ENCODE results near the gene PDE3B. TPM values are rescaled to one million over a fixed set of nuclear protein-coding genes. Genes with fewer than 3 reads are reported as not detected.

The PDE3B gene
- total RNA-seq, 1 donor from 2014 or later: 24.3 TPM

DNA sequence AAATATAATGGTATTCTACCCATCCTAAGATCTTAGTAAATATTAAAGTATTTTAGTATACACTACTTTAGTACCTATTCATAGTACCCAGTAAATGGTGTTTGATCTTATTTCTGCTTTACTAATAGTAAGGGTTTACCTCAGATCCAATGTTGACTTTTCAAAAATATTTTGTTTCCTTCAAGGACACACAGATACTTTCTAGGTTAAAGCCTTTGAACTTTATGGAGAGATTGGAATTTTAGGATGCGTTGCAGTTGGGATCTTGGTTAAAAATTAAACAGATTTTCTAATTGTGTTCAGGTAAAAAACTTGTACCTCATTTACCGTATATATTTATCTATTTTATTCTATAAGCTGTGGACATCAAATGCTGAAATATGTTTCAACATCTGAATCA, 175.2 kb downstream of the PDE3B start:
- no peak overlapping the region for H3K27ac Mint-ChIP-seq (ENCODE audit: unreplicated experiment)
- H3K4me3 Mint-ChIP-seq: no peak overlapping the region
- DNase-seq (ENCODE audit: low read depth, low spot score): no peak
- H3K27me3 Mint-ChIP-seq (ENCODE audit: low read depth): no peaks in the 10 kb centered on the region
- no peaks in the 10 kb centered on the region for H3K4me1 Mint-ChIP-seq
- TF ChIP-seq, protein P1, sequence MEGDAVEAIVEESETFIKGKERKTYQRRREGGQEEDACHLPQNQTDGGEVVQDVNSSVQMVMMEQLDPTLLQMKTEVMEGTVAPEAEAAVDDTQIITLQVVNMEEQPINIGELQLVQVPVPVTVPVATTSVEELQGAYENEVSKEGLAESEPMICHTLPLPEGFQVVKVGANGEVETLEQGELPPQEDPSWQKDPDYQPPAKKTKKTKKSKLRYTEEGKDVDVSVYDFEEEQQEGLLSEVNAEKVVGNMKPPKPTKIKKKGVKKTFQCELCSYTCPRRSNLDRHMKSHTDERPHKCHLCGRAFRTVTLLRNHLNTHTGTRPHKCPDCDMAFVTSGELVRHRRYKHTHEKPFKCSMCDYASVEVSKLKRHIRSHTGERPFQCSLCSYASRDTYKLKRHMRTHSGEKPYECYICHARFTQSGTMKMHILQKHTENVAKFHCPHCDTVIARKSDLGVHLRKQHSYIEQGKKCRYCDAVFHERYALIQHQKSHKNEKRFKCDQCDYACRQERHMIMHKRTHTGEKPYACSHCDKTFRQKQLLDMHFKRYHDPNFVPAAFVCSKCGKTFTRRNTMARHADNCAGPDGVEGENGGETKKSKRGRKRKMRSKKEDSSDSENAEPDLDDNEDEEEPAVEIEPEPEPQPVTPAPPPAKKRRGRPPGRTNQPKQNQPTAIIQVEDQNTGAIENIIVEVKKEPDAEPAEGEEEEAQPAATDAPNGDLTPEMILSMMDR (conservative IDR thresholded peaks at IDR 0.05): no peak
- peaks cover 20% of the 10 kb centered on the region for H3K36me3 Mint-ChIP-seq (ENCODE audit: low read depth)
- peaks cover 4% of the 10 kb centered on the region for H3K9me3 Mint-ChIP-seq

DNA sequence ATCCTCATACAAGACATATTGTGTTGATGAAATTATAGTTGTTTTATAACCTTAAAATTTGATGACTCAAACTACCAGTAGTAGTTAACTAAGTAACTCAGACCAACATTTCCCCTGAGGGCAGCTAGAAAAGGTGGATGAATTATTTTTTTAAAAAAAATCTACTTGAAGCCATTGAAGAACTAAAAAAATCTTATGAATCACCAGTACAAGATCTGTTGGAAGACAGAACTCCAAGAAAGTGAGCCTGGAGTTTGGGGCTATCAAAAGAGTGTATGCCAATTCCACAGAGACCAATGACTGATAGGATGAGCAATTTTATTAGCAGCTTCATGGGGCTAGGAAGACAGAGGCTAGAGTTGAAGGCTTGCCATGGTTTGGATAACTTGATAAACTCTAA, 176.0 kb downstream of the PDE3B start:
- Mint-ChIP-seq H3K27me3 (ENCODE audit: low read depth) (no peaks in the 10 kb centered on the region), H3K4me1 (no peaks in the 10 kb centered on the region), H3K27ac (ENCODE audit: unreplicated experiment) (no peak overlapping the region), H3K36me3 (ENCODE audit: low read depth) (peaks cover 28% of the 10 kb centered on the region), H3K4me3 (no peak overlapping the region), H3K9me3 (peaks cover 7% of the 10 kb centered on the region)
- no peak for DNase-seq (ENCODE audit: low read depth, low spot score)
- TF ChIP-seq, protein P1 (conservative IDR thresholded peaks at IDR 0.05): no peak

DNA sequence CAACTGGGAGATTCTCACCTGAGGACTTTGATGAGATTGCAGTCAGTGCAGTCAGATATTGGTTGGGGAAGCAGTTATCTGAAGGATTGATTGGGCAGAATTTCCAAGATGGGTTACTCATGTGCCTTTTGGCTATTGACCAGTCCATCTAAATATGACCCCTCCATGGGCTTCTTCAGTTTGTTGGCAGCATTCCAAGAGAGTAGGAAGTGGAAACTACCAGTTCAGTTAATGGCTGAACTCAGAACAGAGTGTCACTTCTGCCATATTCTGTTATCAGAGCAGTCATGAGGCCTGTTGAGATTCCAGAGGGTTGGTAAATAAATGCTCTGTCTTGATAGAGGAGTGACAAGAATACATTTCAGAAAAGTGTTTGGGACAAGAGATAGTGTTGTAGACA, 177.4 kb downstream of the PDE3B start:
- H3K27me3 Mint-ChIP-seq (ENCODE audit: low read depth): no peaks in the 10 kb centered on the region
- no peaks in the 10 kb centered on the region for H3K4me1 Mint-ChIP-seq
- H3K27ac Mint-ChIP-seq (ENCODE audit: unreplicated experiment): no peak overlapping the region
- TF ChIP-seq, protein P1 (conservative IDR thresholded peaks at IDR 0.05): no peak
- peaks cover 36% of the 10 kb centered on the region for H3K36me3 Mint-ChIP-seq (ENCODE audit: low read depth)
- peaks cover 15% of the 10 kb centered on the region for H3K9me3 Mint-ChIP-seq
- no peak for DNase-seq (ENCODE audit: low read depth, low spot score)
- H3K4me3 Mint-ChIP-seq: no peak overlapping the region

DNA sequence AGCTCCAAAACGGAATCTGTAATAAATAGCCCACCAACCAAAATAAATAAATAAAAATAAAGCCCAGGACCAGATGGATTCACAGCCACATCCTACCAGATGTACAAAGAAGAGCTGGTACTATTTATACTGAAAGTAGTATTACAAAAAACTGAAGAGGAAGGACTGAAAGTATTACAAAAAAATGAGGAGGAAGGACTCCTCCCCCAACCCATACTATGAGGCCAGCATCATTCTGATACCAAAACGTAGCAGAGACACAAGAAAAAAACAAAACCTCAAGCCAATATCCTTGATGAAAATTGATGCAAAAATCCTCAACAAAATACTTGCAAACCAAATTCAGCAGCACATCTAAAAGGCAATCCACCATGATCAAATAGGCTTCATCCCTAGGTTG, 183.0 kb downstream of the PDE3B start:
- Mint-ChIP-seq H3K27me3 (ENCODE audit: low read depth) (no peaks in the 10 kb centered on the region), H3K36me3 (ENCODE audit: low read depth) (peaks cover 48% of the 10 kb centered on the region), H3K4me1 (no peaks in the 10 kb centered on the region), H3K27ac (ENCODE audit: unreplicated experiment) (no peak overlapping the region), H3K4me3 (no peak overlapping the region), H3K9me3 (peaks cover 27% of the 10 kb centered on the region)
- no peak for DNase-seq (ENCODE audit: low read depth, low spot score)
- TF ChIP-seq, protein P1 (conservative IDR thresholded peaks at IDR 0.05): no peak

DNA sequence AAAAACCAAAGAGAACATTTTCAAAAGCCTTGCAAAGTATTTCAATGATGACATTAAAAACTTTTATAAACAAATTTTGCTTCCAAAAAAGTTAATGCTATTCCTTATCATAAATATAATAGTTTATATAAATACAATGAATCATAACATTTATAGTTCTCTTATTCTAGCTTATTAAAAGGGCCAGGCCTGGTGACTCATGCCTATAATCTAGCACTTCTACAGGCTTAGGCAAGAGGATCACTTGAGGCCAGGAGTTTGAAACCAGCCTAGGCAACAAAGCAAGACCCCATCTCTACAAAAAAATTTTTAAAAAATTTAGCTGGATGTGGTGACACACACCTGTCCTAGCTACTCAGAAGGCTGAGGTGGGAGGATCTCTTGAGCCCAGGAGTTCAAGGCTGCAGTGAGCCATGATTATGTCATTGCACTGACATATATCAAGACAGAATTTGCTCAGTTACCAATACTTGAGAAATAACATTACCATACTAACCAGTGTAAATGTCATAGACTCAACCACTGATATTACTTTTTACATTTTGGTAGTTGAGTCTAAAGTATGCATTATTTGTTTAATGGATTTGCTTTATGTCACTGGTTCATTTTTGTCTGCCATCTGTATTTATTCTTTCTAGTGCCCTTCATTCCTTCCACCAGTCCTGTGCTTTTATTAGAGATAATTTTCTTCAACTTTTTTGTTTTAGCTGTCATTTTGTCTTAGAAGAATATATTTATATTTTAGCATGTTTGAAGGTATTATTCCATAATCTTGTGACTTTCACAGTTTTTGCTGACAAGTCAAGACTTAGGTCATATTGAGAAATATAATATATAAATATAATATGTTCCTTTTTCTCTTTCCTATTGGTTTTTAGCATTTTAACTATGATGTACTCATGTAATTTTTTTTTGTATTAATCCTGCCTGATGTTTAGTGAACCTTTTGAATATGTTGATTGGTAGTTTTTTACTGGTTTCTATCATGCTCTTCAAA, 192.2 kb downstream of the PDE3B start:
- Mint-ChIP-seq H3K27ac (ENCODE audit: unreplicated experiment) (no peak overlapping the region), H3K36me3 (ENCODE audit: low read depth) (peaks cover 28% of the 10 kb centered on the region), H3K4me3 (no peak overlapping the region), H3K27me3 (ENCODE audit: low read depth) (no peaks in the 10 kb centered on the region), H3K9me3 (peaks cover 5% of the 10 kb centered on the region), H3K4me1 (no peaks in the 10 kb centered on the region)
- TF ChIP-seq, protein P1 (conservative IDR thresholded peaks at IDR 0.05): no peak
- no peak for DNase-seq (ENCODE audit: low read depth, low spot score)
